ENCODE measurements around the gene TGFBR3.

TGFBR3 gene

DNA sequence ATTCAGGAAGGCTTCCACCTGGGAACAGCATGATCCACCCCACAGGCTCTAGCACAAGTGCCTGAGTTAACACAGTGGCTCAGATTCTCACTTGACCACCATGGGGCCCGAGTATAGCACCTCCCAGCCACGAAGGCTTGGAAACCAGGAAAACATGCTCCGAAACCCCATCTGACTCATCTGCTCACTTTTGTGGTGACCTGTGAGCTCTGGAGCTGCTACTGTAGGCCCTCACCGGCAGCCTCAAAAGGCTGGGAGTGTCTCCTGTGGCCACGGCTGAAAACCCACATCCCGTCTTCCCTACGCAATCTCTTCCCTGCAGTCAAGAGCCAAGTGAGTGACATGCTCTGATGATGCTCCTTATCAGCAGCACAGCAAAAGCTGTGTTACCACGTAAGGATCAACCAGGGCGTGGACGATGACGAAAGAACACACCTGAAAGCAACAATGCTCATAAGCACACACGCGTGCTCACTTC, 81.4 kb downstream of the TGFBR3 start:
- no peaks in the 10 kb centered on the region for H3K27me3 ChIP-seq (ENCODE audit: low read length)
- no peak overlapping the region for H3K27ac ChIP-seq (ENCODE audit: low read depth, low read length)
- H3K9ac ChIP-seq (ENCODE audit: low read length), result no peak overlapping the region
- no peaks in the 10 kb centered on the region for H3K36me3 ChIP-seq (ENCODE audit: low read length)
- H4K20me1 ChIP-seq (ENCODE audit: low read depth, low read length), result no peaks in the 10 kb centered on the region
- TF ChIP-seq EZH2phosphoT487 (conservative IDR thresholded peaks at IDR 0.05; ENCODE audit: low read length), result no peak
- TF ChIP-seq, protein P1, sequence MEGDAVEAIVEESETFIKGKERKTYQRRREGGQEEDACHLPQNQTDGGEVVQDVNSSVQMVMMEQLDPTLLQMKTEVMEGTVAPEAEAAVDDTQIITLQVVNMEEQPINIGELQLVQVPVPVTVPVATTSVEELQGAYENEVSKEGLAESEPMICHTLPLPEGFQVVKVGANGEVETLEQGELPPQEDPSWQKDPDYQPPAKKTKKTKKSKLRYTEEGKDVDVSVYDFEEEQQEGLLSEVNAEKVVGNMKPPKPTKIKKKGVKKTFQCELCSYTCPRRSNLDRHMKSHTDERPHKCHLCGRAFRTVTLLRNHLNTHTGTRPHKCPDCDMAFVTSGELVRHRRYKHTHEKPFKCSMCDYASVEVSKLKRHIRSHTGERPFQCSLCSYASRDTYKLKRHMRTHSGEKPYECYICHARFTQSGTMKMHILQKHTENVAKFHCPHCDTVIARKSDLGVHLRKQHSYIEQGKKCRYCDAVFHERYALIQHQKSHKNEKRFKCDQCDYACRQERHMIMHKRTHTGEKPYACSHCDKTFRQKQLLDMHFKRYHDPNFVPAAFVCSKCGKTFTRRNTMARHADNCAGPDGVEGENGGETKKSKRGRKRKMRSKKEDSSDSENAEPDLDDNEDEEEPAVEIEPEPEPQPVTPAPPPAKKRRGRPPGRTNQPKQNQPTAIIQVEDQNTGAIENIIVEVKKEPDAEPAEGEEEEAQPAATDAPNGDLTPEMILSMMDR (IDR thresholded peaks at IDR 0.05; ENCODE audit: insufficient read depth, low read length, poor library complexity, severe bottlenecking), result no peak
- H2AFZ ChIP-seq (ENCODE audit: low read depth, low read length, severe bottlenecking), result peak overlapping the region; percentile 71
- H3K79me2 ChIP-seq (ENCODE audit: insufficient read depth, low read length), result no peaks in the 10 kb centered on the region
- no peak overlapping the region for H3K4me3 ChIP-seq (ENCODE audit: insufficient read depth, low read length, poor library complexity, severe bottlenecking)
- no peak overlapping the region for H3K4me2 ChIP-seq (ENCODE audit: low read depth, low read length, poor library complexity, severe bottlenecking)
- H3F3A ChIP-seq (ENCODE audit: insufficient read depth), result no peaks in the 10 kb centered on the region
- H3K9me3 ChIP-seq (ENCODE audit: insufficient read depth, low read length), result no peaks in the 10 kb centered on the region
- H3K9me2 ChIP-seq (replicated peaks; ENCODE audit: insufficient read depth, low read length), result no peaks in the 10 kb centered on the region

DNA sequence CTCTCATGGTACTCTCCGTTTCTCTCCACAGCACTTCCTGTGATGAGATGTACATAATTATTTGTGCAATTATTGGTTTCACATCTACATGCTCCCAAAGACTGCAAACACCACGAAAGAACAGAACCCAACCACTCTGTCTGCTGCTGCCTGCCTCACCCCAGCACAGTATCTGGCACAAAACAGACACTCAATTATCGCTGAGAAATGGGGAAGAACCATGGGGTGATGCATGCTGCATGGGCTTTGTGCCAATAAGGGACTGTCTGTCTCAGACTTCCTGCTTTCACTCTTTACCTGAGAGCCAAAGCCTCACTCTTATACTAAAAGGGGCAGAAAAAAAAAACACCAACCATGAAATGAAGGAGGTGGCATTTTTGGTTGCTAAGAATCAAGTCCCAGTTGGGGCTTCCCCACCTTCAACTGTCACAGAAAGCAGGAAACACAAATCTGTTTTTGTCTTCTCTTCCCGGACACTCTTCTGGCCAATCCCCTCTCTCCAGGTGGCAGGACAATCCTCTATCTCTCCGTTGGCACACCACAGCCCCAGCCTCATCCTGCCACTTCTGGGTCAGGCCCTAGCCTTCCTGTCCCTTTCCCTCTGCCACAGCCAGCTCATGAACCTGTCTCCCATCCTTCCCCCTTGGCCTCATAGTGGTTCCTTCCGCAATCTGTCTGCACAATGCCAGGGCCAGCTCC, 82.0 kb downstream of the TGFBR3 start:
- Histone ChIP-seq H3K4me3 (ENCODE audit: insufficient read depth, low read length, poor library complexity, severe bottlenecking) (no peak overlapping the region), H3K9ac (ENCODE audit: low read length) (no peak overlapping the region), H3K9me3 (ENCODE audit: insufficient read depth, low read length) (no peaks in the 10 kb centered on the region), H3K27ac (ENCODE audit: low read depth, low read length) (no peak overlapping the region), H2AFZ (ENCODE audit: low read depth, low read length, severe bottlenecking) (peak overlapping the region; percentile 71), H3K36me3 (ENCODE audit: low read length) (no peaks in the 10 kb centered on the region), H3K79me2 (ENCODE audit: insufficient read depth, low read length) (no peaks in the 10 kb centered on the region), H3K4me2 (ENCODE audit: low read depth, low read length, poor library complexity, severe bottlenecking) (peak overlapping the region; percentile 32), H3K27me3 (ENCODE audit: low read length) (no peaks in the 10 kb centered on the region), H3K9me2 (replicated peaks; ENCODE audit: insufficient read depth, low read length) (no peaks in the 10 kb centered on the region), H4K20me1 (ENCODE audit: low read depth, low read length) (no peaks in the 10 kb centered on the region), H3F3A (ENCODE audit: insufficient read depth) (no peaks in the 10 kb centered on the region)
- no peak for TF ChIP-seq EZH2phosphoT487 (conservative IDR thresholded peaks at IDR 0.05; ENCODE audit: low read length)
- TF ChIP-seq, protein P1 (IDR thresholded peaks at IDR 0.05; ENCODE audit: insufficient read depth, low read length, poor library complexity, severe bottlenecking), result no peak

DNA sequence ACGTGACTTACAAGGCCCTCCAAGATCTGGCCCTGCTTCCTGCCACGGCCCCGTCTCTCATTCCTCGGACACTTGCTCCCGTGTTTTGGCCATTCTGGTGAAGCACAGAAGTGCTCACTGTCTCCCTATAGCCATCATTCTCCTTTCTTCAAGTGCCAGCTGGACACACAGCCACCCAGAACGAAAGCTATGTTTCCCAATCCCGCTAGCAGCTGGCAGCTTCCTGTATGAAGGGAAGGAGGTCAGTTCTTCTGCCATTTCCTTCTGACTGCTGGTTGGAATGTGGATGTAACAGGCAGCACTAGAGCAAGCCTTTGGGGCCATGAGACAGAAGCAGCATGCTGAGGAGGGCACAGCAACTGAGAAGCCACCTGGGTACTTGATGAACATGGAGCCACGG, 82.8 kb downstream of the TGFBR3 start:
- no peaks in the 10 kb centered on the region for H3K27me3 ChIP-seq (ENCODE audit: low read length)
- H3K79me2 ChIP-seq (ENCODE audit: insufficient read depth, low read length), result no peaks in the 10 kb centered on the region
- no peak for TF ChIP-seq EZH2phosphoT487 (conservative IDR thresholded peaks at IDR 0.05; ENCODE audit: low read length)
- TF ChIP-seq, protein P1 (IDR thresholded peaks at IDR 0.05; ENCODE audit: insufficient read depth, low read length, poor library complexity, severe bottlenecking), result no peak
- peak overlapping the region; percentile 71 for H2AFZ ChIP-seq (ENCODE audit: low read depth, low read length, severe bottlenecking)
- no peaks in the 10 kb centered on the region for H3K9me2 ChIP-seq (replicated peaks; ENCODE audit: insufficient read depth, low read length)
- no peak overlapping the region for H3K4me2 ChIP-seq (ENCODE audit: low read depth, low read length, poor library complexity, severe bottlenecking)
- no peaks in the 10 kb centered on the region for H3K9me3 ChIP-seq (ENCODE audit: insufficient read depth, low read length)
- H4K20me1 ChIP-seq (ENCODE audit: low read depth, low read length), result no peaks in the 10 kb centered on the region
- H3K36me3 ChIP-seq (ENCODE audit: low read length), result no peaks in the 10 kb centered on the region
- no peaks in the 10 kb centered on the region for H3F3A ChIP-seq (ENCODE audit: insufficient read depth)
- no peak overlapping the region for H3K9ac ChIP-seq (ENCODE audit: low read length)
- H3K4me3 ChIP-seq (ENCODE audit: insufficient read depth, low read length, poor library complexity, severe bottlenecking), result no peak overlapping the region
- H3K27ac ChIP-seq (ENCODE audit: low read depth, low read length), result no peak overlapping the region
